Measurements from ENCODE around the gene PUM2. TPM values are rescaled to one million over a fixed set of nuclear protein-coding genes. Genes with fewer than 3 reads are reported as not detected.

The PUM2 gene
- total and polyA plus RNA-seq, 4 experiments from 2014 or later = 20.3 to 184 (median 90.7) TPM

DNA sequence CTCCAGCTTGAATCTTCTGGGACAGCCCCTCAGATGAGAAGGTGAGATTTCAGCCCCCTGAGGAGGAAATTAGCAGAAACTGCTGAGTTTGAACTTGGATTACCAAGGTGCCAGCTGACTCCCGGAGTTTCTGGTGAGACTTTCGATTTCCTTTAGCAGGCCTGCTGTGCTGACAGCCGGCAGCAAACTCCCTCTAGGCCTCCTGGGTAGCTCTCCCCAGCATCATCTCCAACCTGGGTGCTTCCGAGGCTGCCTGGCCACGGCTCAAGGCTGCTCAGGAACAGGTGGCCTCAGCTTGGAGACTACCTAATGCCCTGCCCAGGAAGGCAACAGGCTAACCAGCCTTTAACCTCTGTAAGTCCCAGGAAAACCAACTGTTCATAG is 142.2 kb downstream of the PUM2 start:
- POLR2A ChIA-PET (ENCODE audit: partially characterized antibody) = no interaction called here
- no peak overlapping the region for H3K4me3 Mint-ChIP-seq
- no peaks in the 10 kb centered on the region for H3K4me1 Mint-ChIP-seq
- CTCF ChIA-PET (ENCODE audit: partially characterized antibody) = no interaction called here
- no peaks in the 10 kb centered on the region for H3K36me3 ChIP-seq (ENCODE audit: insufficient read depth, low read length)
- no peaks in the 10 kb centered on the region for H3K27me3 ChIP-seq (ENCODE audit: insufficient read depth, low read length)
- peaks cover 0 to 4% of the 10 kb centered on the region in 2 donors for H3K27me3 Mint-ChIP-seq
- DNase-seq = peak in 1 of 5 donors; percentile 35
- intact Hi-C loops (cut with micrococcal nuclease) = no loop called here
- H3K4me3 ChIP-seq (ENCODE audit: low read length in 2 of 2) = no peak overlapping the region
- no peaks in the 10 kb centered on the region for H3K9me3 Mint-ChIP-seq
- H3K4me1 ChIP-seq (ENCODE audit: insufficient read depth, low read length) = no peaks in the 10 kb centered on the region
- no peaks in the 10 kb centered on the region for H3K36me3 Mint-ChIP-seq
- H3K9me3 ChIP-seq (ENCODE audit: control insufficient read depth in 1 of 2, low read length in 2 of 2) = no peaks in the 10 kb centered on the region
- H3K27ac ChIP-seq (ENCODE audit: low read depth, low read length) = no peak overlapping the region
- no peak overlapping the region for H3K27ac Mint-ChIP-seq

DNA sequence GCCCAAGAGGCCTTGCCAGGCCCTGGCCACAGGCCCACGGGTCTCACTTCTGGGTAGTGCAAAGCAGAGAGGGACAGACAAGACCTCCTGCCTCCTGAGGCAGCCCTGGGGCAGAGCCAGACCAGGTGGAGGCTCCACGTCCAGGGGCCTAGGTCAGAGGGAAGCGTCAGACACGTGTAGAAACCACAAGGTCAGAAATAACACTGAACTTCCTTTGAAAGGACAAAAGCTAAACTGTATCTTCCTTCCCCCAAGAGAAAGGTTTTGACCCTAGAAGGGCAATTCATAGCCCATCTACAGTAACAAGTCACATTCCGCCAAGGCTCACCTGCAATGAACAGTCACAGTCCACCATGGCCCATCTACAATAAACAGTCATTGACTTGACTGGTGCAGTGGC is 143.6 kb downstream of the PUM2 start:
- CTCF ChIA-PET (ENCODE audit: partially characterized antibody) = no interaction called here
- no peaks in the 10 kb centered on the region for H3K9me3 Mint-ChIP-seq
- DNase-seq = peak in 1 of 5 donors; percentile 20
- peaks cover 0 to 4% of the 10 kb centered on the region in 2 donors for H3K27me3 Mint-ChIP-seq
- H3K27ac Mint-ChIP-seq = no peak overlapping the region
- no peaks in the 10 kb centered on the region for H3K36me3 Mint-ChIP-seq
- Histone ChIP-seq H3K27me3 (ENCODE audit: insufficient read depth, low read length) (no peaks in the 10 kb centered on the region), H3K9me3 (ENCODE audit: control insufficient read depth in 1 of 2, low read length in 2 of 2) (no peaks in the 10 kb centered on the region), H3K4me3 (ENCODE audit: low read length in 2 of 2) (no peak overlapping the region), H3K27ac (ENCODE audit: low read depth, low read length) (no peak overlapping the region), H3K4me1 (ENCODE audit: insufficient read depth, low read length) (no peaks in the 10 kb centered on the region), H3K36me3 (ENCODE audit: insufficient read depth, low read length) (no peaks in the 10 kb centered on the region)
- H3K4me1 Mint-ChIP-seq = no peaks in the 10 kb centered on the region
- POLR2A ChIA-PET (ENCODE audit: partially characterized antibody) = no interaction called here
- intact Hi-C loops (cut with micrococcal nuclease) = no loop called here
- H3K4me3 Mint-ChIP-seq = no peak overlapping the region

DNA sequence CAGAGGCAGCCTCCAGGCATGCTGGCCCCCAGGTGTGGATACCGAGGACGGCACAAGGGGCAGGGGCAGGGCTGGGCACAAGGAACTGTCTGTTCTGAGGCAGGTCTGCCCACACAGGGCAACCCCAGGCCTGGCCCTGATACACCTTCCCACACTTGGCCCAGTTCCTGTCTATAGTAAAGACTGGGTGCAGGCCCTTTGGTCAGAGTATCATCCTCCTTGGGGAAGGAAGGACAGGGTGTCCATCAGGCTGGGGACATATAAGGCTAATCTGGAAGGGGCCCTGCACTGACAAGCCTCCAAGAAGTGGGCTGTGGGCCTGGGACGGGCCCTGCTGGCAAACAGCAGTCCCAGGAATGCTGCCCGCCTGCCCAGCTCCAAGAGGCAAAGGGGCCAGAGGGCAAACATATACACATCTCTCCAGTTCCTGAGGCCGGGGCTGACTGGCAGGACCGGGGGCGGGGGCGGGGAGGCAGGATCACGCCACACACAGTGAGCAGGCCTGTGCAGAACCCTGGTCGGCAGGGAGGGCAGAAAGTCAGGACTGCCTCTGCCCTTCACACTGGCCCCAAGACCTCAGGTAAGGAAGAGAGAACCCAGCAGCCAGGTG is 144.6 kb downstream of the PUM2 start:
- no peaks in the 10 kb centered on the region for H3K9me3 ChIP-seq (ENCODE audit: control insufficient read depth in 1 of 2, low read length in 2 of 2)
- H3K4me1 ChIP-seq (ENCODE audit: insufficient read depth, low read length) = no peaks in the 10 kb centered on the region
- ChIA-PET CTCF (ENCODE audit: partially characterized antibody) (no interaction called here), POLR2A (ENCODE audit: partially characterized antibody) (no interaction called here)
- H3K27me3 ChIP-seq (ENCODE audit: insufficient read depth, low read length) = no peaks in the 10 kb centered on the region
- no peaks in the 10 kb centered on the region for H3K36me3 ChIP-seq (ENCODE audit: insufficient read depth, low read length)
- no peaks in the 10 kb centered on the region for H3K4me1 Mint-ChIP-seq
- H3K4me3 Mint-ChIP-seq = no peak overlapping the region
- H3K4me3 ChIP-seq (ENCODE audit: low read length in 2 of 2) = no peak overlapping the region
- no peak for DNase-seq
- H3K27ac Mint-ChIP-seq = no peak overlapping the region
- intact Hi-C loops (cut with micrococcal nuclease) = no loop called here
- no peaks in the 10 kb centered on the region for H3K9me3 Mint-ChIP-seq
- peaks cover 0 to 4% of the 10 kb centered on the region in 2 donors for H3K27me3 Mint-ChIP-seq
- no peak overlapping the region for H3K27ac ChIP-seq (ENCODE audit: low read depth, low read length)
- H3K36me3 Mint-ChIP-seq = no peaks in the 10 kb centered on the region

DNA sequence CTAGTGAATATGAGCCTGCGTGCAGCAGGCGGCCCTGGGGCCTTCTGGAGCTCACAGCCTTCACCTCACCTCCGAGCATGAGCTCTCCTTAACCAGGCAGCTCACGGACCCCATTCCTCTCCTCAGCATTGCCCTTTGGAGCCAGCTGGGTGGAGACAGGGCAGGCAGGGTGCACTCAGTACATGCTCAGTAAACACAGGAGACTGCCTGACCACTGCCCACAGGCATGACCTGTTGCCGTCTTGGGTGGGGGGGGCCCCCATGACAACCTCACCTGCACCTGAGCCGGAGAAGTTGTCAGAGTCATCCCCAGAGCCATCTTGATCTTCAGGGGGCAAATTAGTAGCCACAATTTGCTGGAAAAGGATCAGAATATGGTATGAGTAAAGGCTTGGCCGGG is 145.6 kb downstream of the PUM2 start:
- Histone ChIP-seq H3K27ac (ENCODE audit: low read depth, low read length) (no peak overlapping the region), H3K4me3 (ENCODE audit: low read length in 2 of 2) (no peak overlapping the region), H3K36me3 (ENCODE audit: insufficient read depth, low read length) (no peaks in the 10 kb centered on the region), H3K4me1 (ENCODE audit: insufficient read depth, low read length) (no peaks in the 10 kb centered on the region), H3K9me3 (ENCODE audit: control insufficient read depth in 1 of 2, low read length in 2 of 2) (no peaks in the 10 kb centered on the region), H3K27me3 (ENCODE audit: insufficient read depth, low read length) (no peaks in the 10 kb centered on the region)
- H3K36me3 Mint-ChIP-seq = no peaks in the 10 kb centered on the region
- H3K9me3 Mint-ChIP-seq = no peaks in the 10 kb centered on the region
- no peaks in the 10 kb centered on the region for H3K27me3 Mint-ChIP-seq
- H3K4me3 Mint-ChIP-seq = no peak overlapping the region
- no peak overlapping the region for H3K27ac Mint-ChIP-seq
- H3K4me1 Mint-ChIP-seq = peaks cover 0 to 1% (median 0%) of the 10 kb centered on the region in 4 donors
- CTCF ChIA-PET (ENCODE audit: partially characterized antibody) = interaction anchor here (0.5 kb wide), 1 partner anchor 1830 kb away, joined by 3 read pairs; no protein-coding TSS in a partner anchor
- POLR2A ChIA-PET (ENCODE audit: partially characterized antibody) = no interaction called here
- intact Hi-C loops (cut with micrococcal nuclease) = no loop called here
- no peak for DNase-seq

DNA sequence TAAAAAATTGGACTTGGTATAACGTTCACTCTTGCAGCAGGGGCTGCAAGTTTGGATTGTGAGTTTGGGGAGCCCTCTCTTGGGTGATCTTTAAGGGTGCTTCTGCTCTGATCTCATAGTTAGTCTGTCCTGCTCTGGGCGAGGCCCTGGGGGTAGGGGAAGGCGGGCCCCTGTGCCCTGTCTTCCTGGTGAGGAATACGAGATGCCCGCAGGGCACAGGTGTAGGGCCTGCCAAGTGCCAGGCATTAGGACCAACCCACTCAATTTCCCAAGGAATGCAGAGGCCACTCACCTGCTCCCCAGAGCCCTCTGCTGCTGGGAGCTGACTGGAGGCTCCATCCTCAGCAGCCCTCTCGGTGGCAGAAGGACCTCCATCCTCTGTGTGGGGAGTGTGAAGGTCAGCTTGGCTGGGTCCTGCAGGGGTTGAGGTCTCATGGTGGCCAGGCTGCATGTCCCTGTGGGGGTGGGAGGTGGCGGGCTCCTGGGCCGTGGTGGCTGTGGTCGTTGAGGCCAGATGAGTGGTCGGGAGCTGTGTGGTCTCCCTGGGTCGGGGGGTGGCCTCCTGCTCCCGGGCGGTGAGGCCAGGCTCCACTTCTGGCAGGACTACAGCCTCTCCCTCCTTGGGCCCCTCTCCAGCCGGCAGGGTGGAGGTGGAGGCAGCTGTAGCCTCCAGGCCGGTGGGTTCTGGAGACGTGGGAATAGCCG is 147.0 kb downstream of the PUM2 start:
- Histone ChIP-seq H3K27me3 (ENCODE audit: insufficient read depth, low read length) (no peaks in the 10 kb centered on the region), H3K27ac (ENCODE audit: low read depth, low read length) (no peak overlapping the region), H3K9me3 (ENCODE audit: control insufficient read depth in 1 of 2, low read length in 2 of 2) (no peaks in the 10 kb centered on the region), H3K4me1 (ENCODE audit: insufficient read depth, low read length) (no peaks in the 10 kb centered on the region), H3K4me3 (ENCODE audit: low read length in 2 of 2) (no peak overlapping the region), H3K36me3 (ENCODE audit: insufficient read depth, low read length) (no peaks in the 10 kb centered on the region)
- ChIA-PET POLR2A (ENCODE audit: partially characterized antibody) (no interaction called here), CTCF (ENCODE audit: partially characterized antibody) (no interaction called here)
- Mint-ChIP-seq H3K9me3 (no peaks in the 10 kb centered on the region), H3K4me3 (no peak overlapping the region), H3K4me1 (peaks cover 0 to 1% (median 0%) of the 10 kb centered on the region in 4 donors), H3K27ac (no peak overlapping the region), H3K36me3 (no peaks in the 10 kb centered on the region), H3K27me3 (peaks cover 2% of the 10 kb centered on the region in 2 donors)
- intact Hi-C loops (cut with micrococcal nuclease) = no loop called here
- DNase-seq = no peak

DNA sequence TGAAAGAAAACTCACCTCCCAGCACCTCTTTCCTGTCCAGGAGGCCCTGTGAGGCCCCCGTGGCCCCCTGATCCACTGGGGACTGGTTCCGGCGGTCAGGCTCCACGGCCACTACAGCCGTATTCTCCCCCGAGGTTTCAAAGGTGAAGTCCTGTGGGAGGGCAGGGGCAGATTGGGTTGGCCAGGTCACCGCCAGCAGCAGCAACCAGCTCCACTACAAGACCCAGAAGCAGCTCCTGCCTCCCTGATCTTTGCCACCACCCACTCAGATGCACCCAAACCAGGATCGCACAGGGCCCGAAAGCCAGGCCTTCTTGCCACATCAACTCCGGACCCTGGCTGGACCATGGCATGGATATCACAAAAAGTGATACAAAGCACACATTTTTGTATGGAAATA is 147.6 kb downstream of the PUM2 start:
- Histone ChIP-seq H3K27ac (ENCODE audit: low read depth, low read length) (no peak overlapping the region), H3K36me3 (ENCODE audit: insufficient read depth, low read length) (no peaks in the 10 kb centered on the region), H3K4me1 (ENCODE audit: insufficient read depth, low read length) (no peaks in the 10 kb centered on the region), H3K27me3 (ENCODE audit: insufficient read depth, low read length) (no peaks in the 10 kb centered on the region), H3K4me3 (ENCODE audit: low read length in 2 of 2) (no peak overlapping the region), H3K9me3 (ENCODE audit: control insufficient read depth in 1 of 2, low read length in 2 of 2) (no peaks in the 10 kb centered on the region)
- Mint-ChIP-seq H3K27me3 (peaks cover 2% of the 10 kb centered on the region in 2 donors), H3K36me3 (no peaks in the 10 kb centered on the region), H3K27ac (no peak overlapping the region), H3K9me3 (no peaks in the 10 kb centered on the region), H3K4me1 (peaks cover 0 to 1% (median 0%) of the 10 kb centered on the region in 4 donors), H3K4me3 (no peak overlapping the region)
- CTCF ChIA-PET (ENCODE audit: partially characterized antibody) = no interaction called here
- POLR2A ChIA-PET (ENCODE audit: partially characterized antibody) = no interaction called here
- intact Hi-C loops (cut with micrococcal nuclease) = no loop called here
- DNase-seq = no peak

DNA sequence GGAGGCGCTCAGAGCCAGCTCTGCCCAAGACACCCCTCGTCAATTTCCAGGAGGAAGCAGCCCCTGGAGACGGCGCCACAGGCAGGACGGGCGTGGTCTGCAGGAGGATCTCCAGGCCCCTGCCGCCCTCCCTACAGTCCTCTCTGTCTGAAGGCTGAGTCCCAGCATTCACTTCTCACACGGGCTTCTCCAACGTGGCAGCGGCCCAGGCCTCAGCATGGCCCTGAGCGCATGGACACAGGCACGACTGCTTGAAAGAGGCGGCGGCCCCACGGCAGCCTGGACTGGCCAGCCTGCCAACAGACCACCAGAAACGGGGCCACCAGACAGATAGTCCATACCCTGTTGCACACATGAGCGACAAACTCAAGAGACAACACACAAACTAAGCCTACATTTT is 149.0 kb downstream of the PUM2 start:
- Histone ChIP-seq H3K4me1 (ENCODE audit: insufficient read depth, low read length) (no peaks in the 10 kb centered on the region), H3K9me3 (ENCODE audit: control insufficient read depth in 1 of 2, low read length in 2 of 2) (no peaks in the 10 kb centered on the region), H3K36me3 (ENCODE audit: insufficient read depth, low read length) (no peaks in the 10 kb centered on the region), H3K27me3 (ENCODE audit: insufficient read depth, low read length) (no peaks in the 10 kb centered on the region), H3K27ac (ENCODE audit: low read depth, low read length) (no peak overlapping the region), H3K4me3 (ENCODE audit: low read length in 2 of 2) (no peak overlapping the region)
- intact Hi-C loops (cut with micrococcal nuclease) = no loop called here
- H3K4me1 Mint-ChIP-seq = peaks cover 0 to 1% (median 0%) of the 10 kb centered on the region in 4 donors
- CTCF ChIA-PET (ENCODE audit: partially characterized antibody) = no interaction called here
- H3K36me3 Mint-ChIP-seq = no peaks in the 10 kb centered on the region
- H3K9me3 Mint-ChIP-seq = no peaks in the 10 kb centered on the region
- H3K27ac Mint-ChIP-seq = no peak overlapping the region
- POLR2A ChIA-PET (ENCODE audit: partially characterized antibody) = no interaction called here
- H3K27me3 Mint-ChIP-seq = peaks cover 2% of the 10 kb centered on the region in 2 donors
- no peak for DNase-seq
- no peak overlapping the region for H3K4me3 Mint-ChIP-seq

Data from CD4-positive, alpha-beta memory T cell (primary cell).